PC-3 (cell line): Measurements from ENCODE around the gene PARVA. TPM values are rescaled to one million over a fixed set of nuclear protein-coding genes. Genes with fewer than 3 reads are reported as not detected.

Experiments used
- ATAC-seq: fragments of 200-7000 bp; cut with Tn5 transposase; 2 replicates; pipeline ENCODE4 v1.9.1; 2020; ENCODE audit warnings: mild to moderate bottlenecking, moderate library complexity
- BruUV-seq: library from RNA; stranded (reverse); fragments of 400-500 nt; replicated peaks from 2 replicates; lab custom pipeline; 2021; lab: Mats Ljungman, UMichigan
- CTCF ChIA-PET: fragments of 300-600 bp; sonication (Branson Sonifier 250); formaldehyde crosslinking; loops from one replicate; lab custom pipeline; 2022; ENCODE audit warnings: antibody characterized with exemption; lab: Charles Lee
- POLR2A ChIA-PET: fragments of 300-600 bp; sonication (Branson Sonifier 250); formaldehyde crosslinking; loops from one replicate; lab custom pipeline; 2022; ENCODE audit warnings: antibody characterized with exemption; ENCODE audit not compliant: unreplicated experiment; lab: Charles Lee
- DNase-seq: peaks from one replicate; pipeline ENCODE4 v3.0.0-alpha.2; 2015
- H2AFZ ChIP-seq: fragments of 300-600 bp; sonication (generic); 2 replicates; pipeline ENCODE4 v1.6.0; 2016; ENCODE audit warnings: antibody characterized with exemption, low read length
- H3F3A ChIP-seq: fragments of 300-600 bp; sonication (generic); one replicate; pipeline ENCODE4 v1.6.0; 2017; ENCODE audit warnings: antibody characterized with exemption, low read length, control low read depth, mild to moderate bottlenecking; ENCODE audit not compliant: unreplicated experiment
- H3K27ac ChIP-seq: fragments of 300-600 bp; sonication (generic); 2 replicates; pipeline ENCODE4 v1.5.1; 2016; ENCODE audit warnings: mild to moderate bottlenecking, low read length
- H3K27me3 ChIP-seq: fragments of 300-600 bp; sonication (generic); 2 replicates; pipeline ENCODE4 v1.6.1; 2016; ENCODE audit warnings: low read length, mixed read lengths
- H3K36me3 ChIP-seq: fragments of 300-600 bp; sonication (generic); 2 replicates; pipeline ENCODE4 v1.6.1; 2016; ENCODE audit warnings: low read depth, mixed run types, low read length, mixed read lengths
- H3K4me1 ChIP-seq: fragments of 300-600 bp; sonication (generic); 2 replicates; pipeline ENCODE4 v1.5.1; 2016; ENCODE audit warnings: low read length; ENCODE audit not compliant: insufficient read depth
- H3K4me2 ChIP-seq: fragments of 300-600 bp; sonication (generic); 2 replicates; pipeline ENCODE4 v1.6.0; 2016; ENCODE audit warnings: low read length
- H3K4me3 ChIP-seq: fragments of 300-600 bp; sonication (generic); 2 replicates; pipeline ENCODE4 v1.5.1; 2016; ENCODE audit warnings: mild to moderate bottlenecking, low read length, mixed read lengths
- H3K79me2 ChIP-seq: fragments of 300-600 bp; sonication (generic); 2 replicates; pipeline ENCODE4 v1.6.1; 2017; ENCODE audit warnings: low read length, mixed read lengths
- H3K9ac ChIP-seq: fragments of 300-600 bp; sonication (generic); 2 replicates; pipeline ENCODE4 v1.6.0; 2016; ENCODE audit warnings: mild to moderate bottlenecking, low read length
- H3K9me2 ChIP-seq: fragments of 300-600 bp; sonication (generic); replicated peaks from 2 replicates; pipeline ENCODE4 v1.6.1; 2016; ENCODE audit warnings: mixed run types, low read length, mixed read lengths
- H3K9me3 ChIP-seq: fragments of 300-600 bp; sonication (generic); 2 replicates; pipeline ENCODE4 v1.6.1; 2016; ENCODE audit warnings: low read length, mixed read lengths
- H4K20me1 ChIP-seq: fragments of 300-600 bp; sonication (generic); 2 replicates; pipeline ENCODE4 v1.6.1; 2016; ENCODE audit warnings: low read length, mixed read lengths
- CTCF ChIP-seq: fragments of 300-600 bp; sonication (generic); conservative IDR thresholded peaks from 2 replicates; pipeline ENCODE4 v1.5.1; 2017; ENCODE audit warnings: antibody characterized with exemption, low read depth, mild to moderate bottlenecking, low read length
- EZH2 ChIP-seq: fragments of 300-600 bp; sonication (generic); IDR thresholded peaks from one replicate; pipeline ENCODE4 v1.6.1; 2017; ENCODE audit warnings: antibody characterized with exemption, mild to moderate bottlenecking, low read length; ENCODE audit not compliant: unreplicated experiment
- EZH2phosphoT487 ChIP-seq: fragments of 300-600 bp; sonication (generic); IDR thresholded peaks from 2 replicates; pipeline ENCODE4 v1.6.1; 2018; ENCODE audit warnings: mild to moderate bottlenecking, antibody characterized with exemption, low read length, borderline replicate concordance
- intact Hi-C: fragments of 100-400 bp; cut with micrococcal nuclease; formaldehyde crosslinking; loops from 2 replicates; pipeline ENCODE4 v1.9.0; 2023
- total RNA-seq: library from RNA; depleted of rRNA; stranded (reverse); fragments of >200 nt; gene quantifications from 2 replicates; pipeline ENCODE4 v1.2.3, GENCODE V29; 2014

Gene PARVA
- total RNA-seq, 1 experiment from 2014 or later = 13.5 TPM

- Histone ChIP-seq H2AFZ (no peak overlapping the region), H4K20me1 (no peaks in the 10 kb centered on the region), H3K4me3 (no peak overlapping the region), H3K9me3 (no peaks in the 10 kb centered on the region), H3K79me2 (no peaks in the 10 kb centered on the region), H3K4me1 (peaks cover 3% of the 10 kb centered on the region; the same call in 1 of the 2 replicates), H3K9me2 (no peaks in the 10 kb centered on the region), H3F3A (no peaks in the 10 kb centered on the region), H3K36me3 (no peaks in the 10 kb centered on the region), H3K27ac (no peak overlapping the region), H3K4me2 (no peak overlapping the region), H3K9ac (no peak overlapping the region), H3K27me3 (no peaks in the 10 kb centered on the region)
- ChIA-PET POLR2A (no interaction called here), CTCF (no interaction called here)
- intact Hi-C loops = no loop called here
- no peak for ATAC-seq
- DNase-seq = no peak
- BruUV-seq = no TSS peak
- TF ChIP-seq EZH2phosphoT487 = no peak
- no peak for TF ChIP-seq EZH2
- TF ChIP-seq CTCF = no peak
Observed at GRCh38 chr11:12372111-12372510, 5.3 kb upstream of the PARVA start.

- Histone ChIP-seq H4K20me1 (no peaks in the 10 kb centered on the region), H3K27ac (no peak overlapping the region), H3K9me3 (no peaks in the 10 kb centered on the region), H3F3A (no peaks in the 10 kb centered on the region), H3K4me3 (no peak overlapping the region), H3K4me1 (peaks cover 14% of the 10 kb centered on the region; the same call in 1 of the 2 replicates), H3K36me3 (no peaks in the 10 kb centered on the region), H3K9ac (no peak overlapping the region), H3K27me3 (no peaks in the 10 kb centered on the region), H2AFZ (no peak overlapping the region), H3K79me2 (peaks cover 27% of the 10 kb centered on the region), H3K4me2 (no peak overlapping the region), H3K9me2 (no peaks in the 10 kb centered on the region)
- BruUV-seq = no TSS peak
- no peak for DNase-seq
- TF ChIP-seq EZH2phosphoT487 (no peak), EZH2 (no peak), CTCF (no peak)
- intact Hi-C loops = loop anchor here (5.0 kb wide), 1 partner anchor 88 kb away; no protein-coding TSS in a partner anchor
- ATAC-seq = no peak
- ChIA-PET CTCF (no interaction called here), POLR2A (no interaction called here)
Observed at GRCh38 chr11:12375720-12376119, 1.7 kb upstream of the PARVA start.
